Stimulated activated CD4-positive, alpha-beta T cell treated with anti-CD3 and anti-CD28 coated beads, Interleukin-15, amount 100 ng/mL, for 1 hour (primary cell): Measurements from ENCODE around the gene JAKMIP2.
"Not testable (repeated sequence)": the region's sequence is repeated elsewhere in the genome, so short reads cannot be mapped to it uniquely, and the experiment has no call there.

Experiments used
- DNase-seq, 2 donors: peaks; one replicate each; pipeline ENCODE4 v3.0.0-alpha.2; 2020; ENCODE audit warnings: low read depth in 1 of 2, low spot score in 1 of 2

Gene JAKMIP2

DNA sequence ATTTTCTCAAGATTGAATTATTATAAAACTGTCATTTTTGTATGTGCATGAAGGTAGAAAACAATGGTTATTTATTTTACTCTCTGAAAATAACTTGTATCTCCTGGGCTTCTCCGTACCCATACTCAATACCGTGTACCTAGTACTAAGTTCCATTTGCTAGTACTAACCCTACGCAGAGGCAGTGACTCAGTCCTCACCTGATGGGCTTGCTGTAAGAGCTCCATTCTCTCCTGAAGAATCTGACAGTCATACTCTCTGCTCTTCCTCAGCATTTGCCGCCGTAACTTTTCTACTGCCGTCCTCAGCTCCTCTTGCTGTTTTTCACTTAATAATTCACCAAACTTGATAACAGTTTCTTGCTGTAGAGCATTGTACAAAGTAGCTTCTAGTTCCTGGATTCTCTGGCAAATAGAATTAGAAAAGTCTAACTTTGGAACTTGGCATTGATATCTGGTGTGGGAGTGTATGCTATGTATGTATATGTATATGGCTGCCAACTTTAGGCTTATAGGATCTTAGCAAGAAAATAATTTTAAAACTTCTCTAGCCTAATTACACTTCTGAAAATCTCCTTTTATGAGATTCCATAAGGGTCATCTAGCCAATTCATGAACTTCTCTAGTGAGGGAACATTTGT, 164.7 kb downstream of the JAKMIP2 start:
- DNase-seq: no peak

DNA sequence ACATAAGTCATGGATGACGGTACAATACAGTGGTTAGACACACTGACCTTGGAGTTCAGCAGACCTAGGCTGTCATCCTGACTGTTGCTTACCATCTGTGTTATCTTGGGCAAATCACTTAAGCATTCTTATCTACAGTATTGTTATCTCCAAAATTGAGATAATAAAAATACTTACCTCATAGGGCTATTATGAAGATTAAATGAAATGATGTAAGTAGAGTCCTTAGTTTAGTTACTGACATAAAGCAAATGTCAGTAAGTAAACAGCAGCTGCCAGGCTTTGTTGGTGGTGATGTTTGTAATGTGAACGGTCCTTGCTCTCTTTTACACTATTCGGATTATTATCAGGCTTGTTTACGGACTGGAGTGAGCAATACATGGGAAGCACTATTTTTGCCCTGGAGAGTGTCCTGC, 165.3 kb downstream of the JAKMIP2 start:
- DNase-seq: no peak

DNA sequence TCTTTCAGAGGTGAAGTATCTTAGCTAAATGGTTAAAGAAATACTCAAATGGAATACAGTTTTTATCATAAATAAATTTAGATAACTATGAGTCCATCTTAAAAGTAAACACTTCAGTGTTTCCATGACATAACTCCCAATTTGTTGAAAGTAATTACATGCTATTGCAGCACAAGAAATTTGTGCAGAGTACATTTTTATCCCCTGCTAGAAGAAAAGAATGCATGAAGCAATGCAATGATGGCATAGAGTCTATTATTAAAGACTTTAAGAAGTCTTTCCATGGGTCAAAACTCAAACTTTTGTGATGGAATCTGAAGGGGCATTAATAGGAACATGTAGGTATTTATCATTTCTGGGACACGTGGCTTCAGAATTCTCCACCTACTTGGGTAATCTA, 166.1 kb downstream of the JAKMIP2 start:
- no peak for DNase-seq

DNA sequence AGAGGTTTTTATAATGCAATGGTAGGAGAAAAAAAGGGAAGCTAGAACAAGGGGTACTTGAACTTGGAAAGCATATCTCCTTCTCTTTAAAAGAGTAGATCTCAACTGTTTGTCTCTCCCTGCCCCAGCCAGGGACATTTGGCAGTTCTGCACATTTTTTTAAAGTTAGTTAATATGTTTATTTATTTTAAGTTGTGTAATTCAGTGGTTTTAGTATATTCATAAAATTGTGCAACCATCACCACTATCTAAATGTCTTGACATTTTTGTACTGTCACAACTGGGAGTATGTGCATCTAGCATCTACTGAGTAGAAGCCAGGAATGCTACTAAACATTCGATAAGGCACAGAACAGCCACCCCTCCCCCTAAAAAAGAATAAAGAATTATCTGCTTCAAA, 169.2 kb downstream of the JAKMIP2 start:
- no peak for DNase-seq

DNA sequence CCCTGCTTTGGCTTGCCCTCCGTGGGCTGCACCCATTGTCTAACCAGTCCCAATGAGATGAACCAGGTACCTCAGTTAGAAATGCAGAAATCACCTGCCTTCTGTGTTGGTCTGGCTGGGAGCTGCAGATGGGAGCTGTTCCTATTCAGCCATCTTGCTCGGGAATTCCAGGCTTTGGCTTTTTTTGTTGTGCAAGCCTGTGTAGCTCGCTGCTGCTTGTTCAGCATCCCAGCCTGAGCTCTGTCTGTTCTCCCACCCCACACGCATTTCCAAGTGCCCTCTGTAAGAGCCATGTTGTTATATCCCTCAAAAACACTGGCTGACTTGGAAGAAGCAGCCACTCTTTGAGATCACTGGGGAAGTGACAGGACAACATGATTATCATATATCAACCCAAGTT, 171.0 kb downstream of the JAKMIP2 start:
- DNase-seq: no peak

DNA sequence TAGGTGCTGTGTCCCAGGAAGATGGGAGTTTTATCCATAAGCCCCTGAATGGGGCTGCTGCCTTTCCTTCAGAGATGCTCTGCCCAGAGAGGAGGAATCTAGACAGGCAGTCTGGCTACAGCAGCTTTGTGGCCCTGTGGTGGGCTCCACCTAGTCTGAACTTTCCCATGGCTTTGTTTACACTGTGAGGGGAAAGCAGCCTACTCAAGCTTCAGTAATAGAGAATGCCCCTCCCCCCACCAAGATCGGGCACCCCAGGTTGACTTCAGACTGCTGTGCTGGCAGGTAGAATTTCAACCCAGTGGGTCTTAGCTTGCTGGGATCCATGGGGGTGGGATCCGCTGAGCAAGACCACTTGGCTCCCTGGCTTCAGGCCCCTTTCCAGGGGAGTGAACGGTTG, 171.7 kb downstream of the JAKMIP2 start:
- no peak for DNase-seq

DNA sequence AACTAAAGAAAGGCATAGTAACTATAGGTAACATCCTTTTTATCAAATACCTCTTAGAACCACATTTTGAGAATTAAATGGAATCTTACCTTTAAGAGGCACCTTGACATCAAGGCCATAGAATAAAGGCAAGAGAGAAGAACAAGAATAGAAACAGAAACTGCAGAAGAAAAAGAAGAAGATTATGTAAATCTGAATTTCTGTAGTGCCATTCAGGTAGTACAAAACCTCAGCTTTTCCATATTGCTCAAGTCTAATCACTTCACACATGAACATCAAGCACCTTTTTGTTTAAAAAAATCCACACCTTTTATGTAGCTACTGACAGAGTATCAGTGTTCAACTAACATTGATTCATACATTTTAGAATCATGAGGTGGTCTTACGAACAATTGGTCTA, 180.9 kb downstream of the JAKMIP2 start:
- no peak for DNase-seq

DNA sequence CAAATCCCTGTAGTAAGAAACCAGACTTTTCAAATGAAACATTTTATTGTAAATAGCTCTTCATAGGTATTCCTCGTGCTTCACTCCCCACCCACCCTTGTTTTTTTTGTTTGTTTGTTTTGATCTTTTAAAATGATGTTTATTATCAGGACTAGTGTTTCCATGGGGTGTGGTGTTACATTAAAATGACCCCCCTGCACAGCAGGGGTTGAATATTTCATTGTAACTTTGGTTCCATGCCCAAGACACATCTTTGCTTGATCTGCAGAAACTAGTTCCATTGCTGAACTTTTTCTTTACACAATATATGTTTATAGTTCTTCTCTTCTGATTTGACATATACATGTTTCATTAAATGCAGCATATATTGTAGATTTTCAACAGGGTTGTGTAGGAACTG, 191.4 kb downstream of the JAKMIP2 start:
- no peak for DNase-seq

DNA sequence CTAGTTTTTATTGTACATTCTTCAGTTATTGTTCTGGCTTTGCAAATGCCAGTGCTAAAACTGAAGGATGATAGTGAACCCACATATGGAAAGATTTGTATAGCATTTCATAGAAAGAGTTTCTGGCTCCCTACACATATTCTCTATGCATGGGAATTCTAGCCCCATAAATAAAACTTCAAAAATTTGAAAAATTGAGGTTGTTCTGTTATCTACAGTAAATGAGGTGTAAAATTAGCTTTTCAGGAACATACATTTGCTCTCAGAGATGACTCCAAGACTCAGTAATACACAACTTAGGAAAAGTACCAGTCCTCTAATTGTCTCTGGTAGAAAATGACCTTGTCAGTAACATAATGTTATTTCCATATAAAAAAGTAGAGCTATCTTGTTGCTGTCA, 192.4 kb downstream of the JAKMIP2 start:
- DNase-seq: no peak

DNA sequence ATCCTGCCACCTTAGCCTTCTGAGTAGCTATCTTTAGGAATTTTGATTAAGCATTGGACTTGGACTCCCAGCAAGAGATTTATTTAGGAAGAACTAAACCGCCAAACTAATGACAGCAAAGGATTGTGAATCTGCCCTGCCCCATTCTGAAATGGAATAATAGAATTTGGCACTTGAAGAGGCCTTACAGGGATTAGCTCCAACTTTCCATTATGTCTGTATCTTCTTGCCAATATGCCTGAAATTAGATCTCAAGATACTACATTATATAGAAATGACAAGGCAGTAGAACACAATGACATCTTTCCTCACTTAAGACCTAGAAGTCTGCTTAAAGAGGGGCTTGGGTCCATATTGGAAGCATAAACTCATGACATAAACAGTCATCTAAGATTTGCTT, 195.7 kb downstream of the JAKMIP2 start:
- DNase-seq: no peak

DNA sequence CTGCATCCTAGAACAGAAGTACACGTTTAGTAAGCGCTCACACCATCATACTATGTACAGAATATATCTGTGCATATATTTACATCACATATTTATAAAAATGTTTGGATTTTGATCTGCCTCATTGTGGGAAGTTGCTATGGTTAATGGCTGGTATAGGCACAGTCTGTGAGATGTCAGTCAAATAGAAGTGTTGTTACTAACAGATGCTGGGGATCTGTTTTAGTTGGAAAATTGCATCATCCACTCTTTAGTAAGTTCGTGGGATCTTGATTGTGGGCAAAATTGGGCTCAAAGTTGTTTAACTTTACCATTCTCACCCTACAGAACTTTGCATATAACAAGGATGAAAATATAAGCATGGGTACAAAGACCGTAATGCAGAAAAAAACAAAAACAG, 196.3 kb downstream of the JAKMIP2 start:
- DNase-seq: no peak

DNA sequence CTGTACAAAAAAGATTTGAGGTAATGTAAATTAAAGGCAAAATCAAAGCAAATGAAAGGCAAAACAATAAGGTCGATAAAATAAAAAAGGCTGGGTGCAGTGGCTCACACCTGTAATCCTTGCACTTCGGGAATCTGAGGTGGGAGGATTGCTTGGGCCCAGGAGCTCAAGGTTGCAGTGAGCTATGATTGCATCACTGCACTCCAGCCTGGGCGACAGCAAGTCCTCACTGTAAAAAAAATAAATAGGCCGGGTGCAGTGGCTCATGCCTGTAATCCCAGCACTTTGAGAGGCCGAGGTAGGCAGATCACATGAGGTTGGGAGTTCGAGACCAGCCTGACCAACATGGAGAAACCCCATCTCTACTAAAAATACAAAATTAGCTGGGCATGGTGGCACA, 200.3 kb downstream of the JAKMIP2 start:
- not testable (repeated sequence) for DNase-seq

DNA sequence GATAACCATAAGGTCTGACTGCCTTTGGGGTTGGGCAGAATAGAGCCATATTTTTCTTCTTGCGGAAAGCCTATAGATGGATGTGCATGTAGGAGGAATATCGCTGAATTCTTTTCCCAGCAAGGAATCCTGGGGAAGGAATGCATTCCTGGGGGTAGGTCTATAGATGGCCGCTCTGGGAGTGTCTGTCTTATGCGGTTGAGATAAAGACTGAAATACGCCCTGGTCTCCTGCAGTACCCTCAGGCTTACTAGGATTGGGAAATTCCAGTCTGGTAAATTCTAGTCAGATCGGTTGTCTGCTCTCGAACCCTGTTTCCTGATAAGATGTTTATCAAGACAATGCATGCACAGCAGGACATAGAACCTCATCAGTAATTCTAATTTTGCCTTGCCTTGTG, 202.1 kb downstream of the JAKMIP2 start:
- DNase-seq: not testable (repeated sequence)

DNA sequence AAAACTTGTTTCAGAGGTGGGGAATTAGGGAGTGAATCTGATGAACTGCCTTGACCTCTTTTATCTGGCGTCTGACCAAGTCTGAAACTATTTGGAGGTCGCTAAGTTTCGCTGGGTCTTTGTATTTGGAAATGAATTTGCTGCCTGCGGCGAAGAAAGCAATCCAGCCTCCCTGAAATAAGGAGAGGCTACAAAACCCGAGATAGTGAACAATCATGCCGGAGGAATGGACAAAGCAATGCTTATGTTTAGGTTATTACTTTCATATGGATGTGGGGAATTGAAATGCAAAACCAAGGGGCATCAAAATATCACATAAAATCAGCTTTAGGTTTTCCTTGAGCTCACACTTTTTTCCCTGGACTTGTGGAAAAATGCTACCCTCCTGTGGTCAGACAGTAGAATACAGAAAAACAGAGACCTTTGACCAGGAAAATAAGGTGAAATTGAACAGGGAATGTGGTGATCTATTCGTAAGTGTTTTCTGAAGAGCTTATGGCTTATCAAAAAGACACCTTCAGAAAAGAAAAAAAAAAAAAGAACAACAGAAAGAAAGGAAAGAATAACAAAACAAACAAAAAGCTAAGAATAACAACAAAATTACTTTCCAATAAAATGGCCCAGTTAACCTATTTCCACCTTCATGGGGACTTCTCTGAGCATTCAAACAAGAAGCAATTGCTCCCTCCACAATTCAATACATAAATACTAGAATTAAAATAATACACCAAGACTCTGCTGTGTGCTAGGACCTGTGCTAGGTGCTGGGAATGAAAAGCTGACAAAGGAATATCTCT, 204.1 kb downstream of the JAKMIP2 start:
- no peak for DNase-seq

DNA sequence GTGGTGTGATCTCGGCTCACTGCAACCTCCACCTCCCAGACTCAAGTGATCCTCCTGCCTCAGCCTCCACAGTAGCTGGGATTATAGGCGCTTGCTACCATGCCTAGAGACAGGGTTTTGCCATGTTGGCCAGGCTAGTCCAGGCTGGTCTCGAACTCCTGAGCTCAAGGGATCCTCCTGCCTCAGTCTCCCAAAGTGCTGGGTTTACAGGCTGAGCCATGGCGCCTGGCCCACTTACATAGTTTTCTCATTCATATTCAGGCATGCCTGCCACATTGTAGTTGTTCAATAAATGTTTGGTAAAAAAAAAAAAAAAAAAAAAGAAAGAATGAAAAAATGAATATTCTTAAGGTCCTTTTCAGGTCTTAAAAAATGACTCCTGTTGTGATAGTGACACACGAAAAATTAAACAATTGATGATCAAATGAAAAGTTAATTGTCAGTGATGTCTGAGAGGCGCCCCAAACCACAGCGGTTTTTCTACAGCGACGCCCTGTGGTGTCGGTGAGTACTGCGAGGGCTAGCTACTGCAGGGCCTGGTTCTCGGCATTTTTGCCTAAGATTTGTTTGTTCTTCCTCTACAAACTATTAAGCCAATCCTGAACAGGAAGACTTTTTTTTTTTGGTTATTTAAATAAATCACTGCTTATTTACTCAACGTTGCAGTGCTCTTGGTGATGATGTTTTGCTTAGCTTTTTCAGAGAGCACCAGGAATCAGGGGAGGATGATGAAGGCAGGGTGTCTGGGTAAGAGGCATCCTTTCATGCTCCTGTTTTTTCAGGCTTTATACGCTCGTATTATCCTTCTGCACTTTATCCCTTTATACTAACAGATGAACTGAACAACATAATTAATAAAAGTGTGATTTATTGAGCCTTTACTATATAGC, 205.6 kb downstream of the JAKMIP2 start:
- no peak for DNase-seq

DNA sequence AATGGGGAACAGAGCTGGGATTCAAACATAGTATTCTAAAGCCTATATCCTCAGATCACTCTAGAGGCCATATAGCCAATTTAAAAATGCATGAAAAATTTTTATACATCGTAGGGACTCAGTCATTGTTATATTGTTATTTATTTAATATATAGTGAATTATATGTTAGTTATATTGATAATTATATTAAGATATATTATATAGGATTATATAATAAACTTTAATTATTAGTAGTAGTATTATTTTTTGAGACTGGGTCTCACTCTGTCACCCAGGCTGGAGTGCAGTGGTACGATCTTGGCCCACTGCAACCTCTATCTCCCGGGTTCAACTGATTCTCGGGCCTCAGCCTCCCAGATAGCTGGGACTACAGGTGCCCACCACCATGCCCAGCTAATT, 206.9 kb downstream of the JAKMIP2 start:
- DNase-seq: no peak

DNA sequence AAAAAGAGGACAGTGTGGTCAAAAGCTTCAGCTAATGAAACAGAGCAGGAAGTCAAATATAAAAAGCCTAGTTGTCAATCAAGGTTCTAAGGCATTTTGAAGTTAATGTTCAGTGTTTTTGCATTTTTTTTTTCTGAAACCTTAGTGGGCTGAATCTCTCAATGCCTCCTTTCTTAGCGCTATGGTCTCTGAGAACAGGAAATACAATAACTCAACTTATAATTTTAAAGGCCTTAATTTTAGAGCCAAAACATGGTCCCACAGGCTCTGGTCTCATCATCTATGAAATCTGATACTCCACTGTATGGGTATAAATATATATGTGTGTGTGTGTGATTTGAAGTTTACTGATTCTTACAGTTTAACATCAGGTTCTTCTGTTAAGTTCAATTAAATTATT, 209.3 kb downstream of the JAKMIP2 start:
- DNase-seq: no peak

DNA sequence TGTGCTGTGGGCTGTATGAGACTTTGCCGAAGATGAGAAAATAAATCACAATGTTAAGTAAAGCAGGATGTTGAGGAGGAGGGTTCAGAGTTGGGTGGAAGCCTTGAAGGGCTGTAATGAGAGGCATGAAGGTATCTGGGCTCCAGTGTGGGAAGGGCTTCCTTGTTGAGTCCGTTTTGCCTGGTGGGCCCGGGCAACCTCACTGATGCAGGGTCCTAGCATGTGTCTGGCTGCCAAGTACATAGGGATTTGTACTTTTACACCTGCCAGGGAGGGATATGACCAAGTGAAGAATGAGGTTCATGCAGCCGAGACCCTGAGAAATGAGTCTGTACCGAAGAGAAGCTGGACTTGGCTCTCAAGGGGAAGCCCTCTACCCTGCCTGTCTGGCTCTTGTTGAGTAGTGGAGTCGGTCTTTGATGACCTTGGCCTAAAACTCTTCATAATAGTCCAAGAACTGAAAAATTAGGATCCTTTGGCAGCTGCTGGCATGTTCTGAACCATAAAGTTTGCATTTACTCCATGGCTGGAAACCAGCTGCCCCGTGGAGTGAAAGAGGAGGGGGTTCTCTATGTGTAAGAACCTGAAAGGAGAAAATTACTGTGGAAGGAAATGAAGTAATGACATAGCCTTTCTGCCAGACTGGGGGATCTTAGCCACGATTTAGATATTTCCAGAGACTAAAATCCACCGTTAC, 213.7 kb downstream of the JAKMIP2 start:
- DNase-seq: no peak

DNA sequence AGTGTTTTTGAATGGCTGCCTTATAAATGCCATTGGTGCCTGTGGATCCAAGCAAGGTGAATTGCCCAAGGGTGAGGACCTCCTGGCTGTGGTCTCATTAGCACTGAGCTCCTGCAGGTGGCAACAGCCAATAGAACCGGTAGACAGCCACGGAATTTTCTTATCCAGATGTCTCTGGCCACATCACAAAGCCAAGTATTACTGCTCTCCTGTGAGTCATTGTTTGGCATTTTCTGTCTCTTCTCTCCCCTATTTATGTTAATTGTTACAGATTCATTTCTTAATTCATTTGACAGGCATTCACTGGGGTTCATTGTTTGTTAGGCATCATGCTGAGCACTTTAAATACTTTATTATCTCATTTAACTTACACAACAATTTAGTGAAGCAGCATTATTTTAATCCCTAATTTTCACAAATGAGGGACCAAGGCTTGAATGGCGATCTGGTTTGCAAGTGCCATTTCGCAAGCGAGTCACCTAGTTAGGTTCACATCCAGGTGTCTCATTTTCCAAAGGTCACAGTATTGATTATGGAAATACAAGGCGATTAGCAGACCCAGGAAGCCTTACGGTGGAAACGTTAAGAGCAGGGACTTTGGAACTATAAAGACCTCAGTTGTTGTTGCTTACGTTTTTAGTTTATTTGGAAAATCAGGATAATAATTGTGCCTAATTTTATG, 214.5 kb downstream of the JAKMIP2 start:
- no peak for DNase-seq

DNA sequence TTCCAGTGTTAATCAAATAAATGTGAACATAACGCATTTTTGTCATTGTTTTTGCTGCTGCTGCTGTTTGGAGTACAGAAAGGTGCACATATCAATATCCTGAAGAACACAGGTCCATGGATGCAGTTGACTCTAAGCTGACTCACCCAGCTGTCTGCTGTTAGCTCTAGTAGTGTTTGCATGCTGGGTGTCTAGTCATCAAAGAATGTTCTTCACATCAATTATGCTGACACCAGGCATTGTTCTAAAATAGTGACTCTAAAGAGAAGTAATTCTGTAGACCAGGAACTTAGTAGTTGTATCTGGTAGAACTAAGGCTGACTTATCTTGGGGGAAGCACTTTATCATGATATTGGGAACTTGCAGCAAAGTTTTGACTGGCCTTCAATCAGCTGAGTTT, 217.0 kb downstream of the JAKMIP2 start:
- no peak for DNase-seq

DNA sequence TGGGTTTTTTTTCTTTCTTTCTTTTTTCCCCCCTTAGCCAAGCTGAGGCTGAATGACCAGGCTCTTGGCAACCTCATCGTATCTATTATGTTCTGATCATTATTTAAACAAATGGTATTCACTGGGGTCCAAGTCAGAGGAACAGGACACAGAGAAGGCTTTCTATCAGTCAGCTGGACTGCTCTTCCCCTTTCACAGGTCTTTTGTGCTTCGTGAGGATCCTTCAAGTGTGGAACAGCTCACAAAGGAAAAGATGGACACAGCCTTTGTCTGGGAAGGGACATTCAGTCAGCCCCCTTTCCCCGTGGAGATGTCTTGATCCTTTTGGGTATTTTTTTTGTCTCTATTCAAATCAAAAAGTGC, 218.4 kb downstream of the JAKMIP2 start:
- no peak for DNase-seq
